Mesendoderm (in vitro differentiated cells): ENCODE data around the gene DCAF10.

Experiments
- DNase-seq: peaks from one replicate; pipeline ENCODE4 v3.0.0; 2013
- H2AK5ac ChIP-seq: 2 replicates; pipeline ENCODE4 v1.6.1; 2013; ENCODE audit warnings: low read length, inconsistent platforms
- H2BK120ac ChIP-seq: 2 replicates; pipeline ENCODE4 v1.6.1; 2013; ENCODE audit warnings: low read depth, mild to moderate bottlenecking, low read length, moderate library complexity, mixed read lengths
- H2BK15ac ChIP-seq: replicated peaks from 2 replicates; pipeline ENCODE4 v1.6.1; 2013; ENCODE audit warnings: low read depth, mild to moderate bottlenecking, moderate library complexity
- H2BK5ac ChIP-seq: 2 replicates; pipeline ENCODE4 v1.6.1; 2013; ENCODE audit warnings: low read length, inconsistent platforms
- H3K18ac ChIP-seq: 2 replicates; pipeline ENCODE4 v1.6.1; 2013; ENCODE audit warnings: mild to moderate bottlenecking, low read length, mixed read lengths
- H3K23ac ChIP-seq: one replicate; pipeline ENCODE4 v1.6.1; 2013; ENCODE audit warnings: low read length
- H3K27ac ChIP-seq: 2 replicates; pipeline ENCODE4 v1.5.1; 2013; ENCODE audit warnings: low read depth, mild to moderate bottlenecking, inconsistent platforms, low read length, moderate library complexity
- H3K27me3 ChIP-seq: 2 replicates; pipeline ENCODE4 v1.6.1; 2013; ENCODE audit warnings: low read length, control low read depth, mild to moderate bottlenecking, inconsistent platforms; ENCODE audit not compliant: insufficient read depth, poor library complexity
- H3K36me3 ChIP-seq: 2 replicates; pipeline ENCODE4 v1.6.1; 2013; ENCODE audit warnings: low read length, inconsistent platforms; ENCODE audit not compliant: control insufficient read depth, insufficient read depth
- H3K4ac ChIP-seq: one replicate; pipeline ENCODE4 v1.6.1; 2013; ENCODE audit warnings: low read depth, mild to moderate bottlenecking, low read length, moderate library complexity
- H3K4me1 ChIP-seq: 2 replicates; pipeline ENCODE4 v1.6.1; 2013; ENCODE audit warnings: low read depth, low read length, inconsistent platforms; ENCODE audit not compliant: control insufficient read depth
- H3K4me2 ChIP-seq: 2 replicates; pipeline ENCODE4 v1.6.1; 2013; ENCODE audit warnings: low read length
- H3K4me3 ChIP-seq: 2 replicates; pipeline ENCODE4 v1.5.1; 2013; ENCODE audit warnings: mild to moderate bottlenecking, low read length
- H3K56ac ChIP-seq: one replicate; pipeline ENCODE4 v1.6.1; 2013; ENCODE audit warnings: low read length
- H3K79me1 ChIP-seq: 2 replicates; pipeline ENCODE4 v1.6.1; 2013; ENCODE audit warnings: low read length, inconsistent platforms
- H3K79me2 ChIP-seq: 2 replicates; pipeline ENCODE4 v1.6.1; 2013; ENCODE audit warnings: mild to moderate bottlenecking, low read length; ENCODE audit not compliant: control insufficient read depth, insufficient read depth
- H3K9ac ChIP-seq: 2 replicates; pipeline ENCODE4 v1.6.1; 2013; ENCODE audit warnings: low read length, inconsistent platforms
- H4K5ac ChIP-seq: one replicate; pipeline ENCODE4 v1.6.1; 2013; ENCODE audit warnings: low read length
- H4K8ac ChIP-seq: one replicate; pipeline ENCODE4 v1.6.1; 2013; ENCODE audit warnings: low read depth, mild to moderate bottlenecking, control low read depth, low read length, moderate library complexity
- WGBS: extraction: QIAGEN DNeasy Blood & Tissue Kit; methylation state at CpG from one replicate; pipeline ENCODE4 v1.1.7; 2013; ENCODE audit warnings: low lambda C conversion rate, missing lambda C conversion rate; ENCODE audit not compliant: insufficient coverage; ENCODE audit errors: extremely low coverage; 5-methylcytosine and 5-hydroxymethylcytosine counted together

The DCAF10 gene

DNA sequence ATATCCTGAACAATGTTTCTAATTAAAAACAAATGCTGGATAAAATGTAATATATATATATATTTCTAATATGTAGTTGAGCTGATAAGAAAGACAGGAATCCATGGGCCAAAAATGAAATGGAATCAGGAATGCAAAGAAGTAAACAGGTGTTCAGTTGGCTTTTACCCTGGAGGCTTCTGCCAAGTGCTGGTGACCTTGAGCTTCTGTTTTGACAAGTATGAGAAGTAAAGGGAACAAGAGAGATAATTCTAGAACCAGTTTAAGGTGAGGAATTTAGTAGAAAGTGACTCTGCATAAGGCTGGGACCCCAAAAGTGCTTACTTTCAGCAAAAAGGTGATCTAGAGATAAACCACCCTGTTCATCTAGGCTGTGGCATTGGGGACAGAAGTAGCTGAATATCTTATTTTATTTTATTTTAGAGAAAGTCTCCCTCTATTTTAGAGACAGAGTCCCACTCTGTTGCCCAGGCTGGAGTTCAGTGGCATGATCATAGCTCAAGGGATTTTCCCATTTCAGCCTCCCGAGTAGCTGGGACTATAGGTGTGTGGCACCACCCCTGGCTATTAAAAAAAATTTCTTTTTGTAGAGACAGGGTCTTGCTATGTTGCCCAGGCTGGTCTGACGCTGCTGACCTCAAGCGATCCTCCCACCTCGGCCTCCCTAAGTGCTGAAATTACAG lies 27.0 kb downstream of the DCAF10 start:
- no CpG with 5 or more reads among the region's 4 CpGs for WGBS
- no peaks in the 10 kb centered on the region for H3K27me3 ChIP-seq

GRCh38 chr9:37835821-37836220 lies 35.2 kb downstream of the DCAF10 start:
- Histone ChIP-seq H2AK5ac (no peak overlapping the region), H3K27me3 (no peaks in the 10 kb centered on the region), H3K4me2 (no peak overlapping the region), H4K5ac (no peak overlapping the region), H3K23ac (no peak overlapping the region), H2BK120ac (no peak overlapping the region), H2BK15ac (no peak overlapping the region), H3K79me1 (no peaks in the 10 kb centered on the region), H3K4me1 (no peaks in the 10 kb centered on the region), H3K79me2 (no peaks in the 10 kb centered on the region), H3K36me3 (no peaks in the 10 kb centered on the region), H3K4ac (no peak overlapping the region), H3K9ac (no peak overlapping the region), H3K27ac (no peak overlapping the region), H2BK5ac (no peak overlapping the region), H4K8ac (no peak overlapping the region), H3K56ac (no peak overlapping the region), H3K18ac (no peak overlapping the region), H3K4me3 (no peak overlapping the region)
- DNase-seq = no peak
- WGBS = no CpG with 5 or more reads among the region's 13 CpGs

More for the DNA sequence above, 27.0 kb downstream of the DCAF10 start:
- Histone ChIP-seq H4K5ac (no peak overlapping the region), H3K18ac (no peak overlapping the region), H3K36me3 (no peaks in the 10 kb centered on the region), H3K79me2 (no peaks in the 10 kb centered on the region), H3K79me1 (no peaks in the 10 kb centered on the region), H2BK5ac (no peak overlapping the region), H3K4me2 (no peak overlapping the region), H3K23ac (no peak overlapping the region), H3K9ac (no peak overlapping the region), H4K8ac (no peak overlapping the region), H3K4me1 (no peaks in the 10 kb centered on the region), H2BK15ac (no peak overlapping the region), H3K27ac (no peak overlapping the region), H3K56ac (no peak overlapping the region), H3K4ac (no peak overlapping the region), H3K4me3 (no peak overlapping the region), H2BK120ac (no peak overlapping the region), H2AK5ac (no peak overlapping the region)
- DNase-seq = no peak

GRCh38 chr9:37836386-37836785 lies 35.8 kb downstream of the DCAF10 start:
- no peak overlapping the region for H2BK15ac ChIP-seq
- no CpG with 5 or more reads among the region's 2 CpGs for WGBS
- H3K56ac ChIP-seq = no peak overlapping the region
- no peak overlapping the region for H3K9ac ChIP-seq
- H3K27me3 ChIP-seq = no peaks in the 10 kb centered on the region
- no peak overlapping the region for H3K23ac ChIP-seq
- no peak overlapping the region for H3K18ac ChIP-seq
- no peaks in the 10 kb centered on the region for H3K4me1 ChIP-seq
- no peaks in the 10 kb centered on the region for H3K79me1 ChIP-seq
- H3K27ac ChIP-seq = no peak overlapping the region
- H3K36me3 ChIP-seq = no peaks in the 10 kb centered on the region
- H4K8ac ChIP-seq = no peak overlapping the region
- DNase-seq = no peak
- H3K79me2 ChIP-seq = no peaks in the 10 kb centered on the region
- H3K4me2 ChIP-seq = no peak overlapping the region
- no peak overlapping the region for H3K4ac ChIP-seq
- H3K4me3 ChIP-seq = no peak overlapping the region
- H4K5ac ChIP-seq = no peak overlapping the region
- H2BK120ac ChIP-seq = no peak overlapping the region
- no peak overlapping the region for H2BK5ac ChIP-seq
- no peak overlapping the region for H2AK5ac ChIP-seq

DNA sequence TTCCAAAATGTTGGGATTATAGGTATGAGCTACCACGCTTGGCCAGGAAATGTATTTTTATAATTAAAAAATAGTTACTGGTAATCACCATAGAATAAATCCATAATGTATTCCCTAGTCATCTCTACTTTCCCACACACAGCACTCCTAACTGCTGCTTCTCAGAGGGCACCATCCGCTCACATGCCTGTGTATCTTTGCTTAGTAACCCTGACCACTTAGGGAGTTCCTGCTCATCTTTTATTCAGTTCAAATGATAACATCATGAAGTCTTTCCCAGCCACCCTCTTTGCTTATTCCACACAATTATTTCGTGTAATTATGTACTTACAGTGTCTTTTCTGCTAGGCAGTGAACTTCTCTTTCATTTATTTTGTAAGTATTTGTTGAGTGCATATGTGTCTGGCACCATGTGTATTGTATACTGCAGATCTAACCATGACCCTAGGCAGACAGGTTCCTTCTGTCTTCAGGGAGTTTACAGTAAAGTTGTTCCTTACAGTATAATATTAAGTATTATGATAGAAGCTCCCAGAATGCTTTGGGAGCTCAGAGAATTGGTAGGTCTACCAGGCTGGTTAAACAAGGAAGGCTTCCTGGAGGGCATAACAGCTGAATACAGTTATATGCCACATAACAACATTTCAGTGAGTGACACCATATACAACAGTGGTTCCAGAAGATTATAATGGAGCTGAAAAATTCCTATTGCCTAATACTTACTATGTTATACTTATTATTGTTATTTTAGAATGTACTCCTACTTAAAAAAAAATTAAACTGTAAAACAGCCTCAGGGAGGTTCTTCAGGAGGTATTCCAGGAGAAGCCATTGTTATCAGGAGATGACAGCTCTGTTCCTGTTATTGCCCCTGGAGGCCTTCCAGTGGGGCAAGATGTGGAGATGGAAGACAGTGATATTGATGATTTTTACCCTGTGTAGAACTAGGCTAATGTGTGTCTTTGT lies 39.2 kb downstream of the DCAF10 start:
- H4K8ac ChIP-seq = no peak overlapping the region
- H3K18ac ChIP-seq = no peak overlapping the region
- DNase-seq = no peak
- H3K23ac ChIP-seq = no peak overlapping the region
- no peak overlapping the region for H4K5ac ChIP-seq
- no peaks in the 10 kb centered on the region for H3K36me3 ChIP-seq
- no peak overlapping the region for H3K4ac ChIP-seq
- no peak overlapping the region for H3K4me2 ChIP-seq
- no peak overlapping the region for H3K27ac ChIP-seq
- H3K79me1 ChIP-seq = no peaks in the 10 kb centered on the region
- no peak overlapping the region for H3K56ac ChIP-seq
- H2BK15ac ChIP-seq = no peak overlapping the region
- H2BK120ac ChIP-seq = no peak overlapping the region
- no peaks in the 10 kb centered on the region for H3K4me1 ChIP-seq
- H2BK5ac ChIP-seq = no peak overlapping the region
- no peaks in the 10 kb centered on the region for H3K27me3 ChIP-seq
- no CpG with 5 or more reads among the region's 3 CpGs for WGBS
- H3K9ac ChIP-seq = no peak overlapping the region
- no peak overlapping the region for H3K4me3 ChIP-seq
- no peaks in the 10 kb centered on the region for H3K79me2 ChIP-seq
- no peak overlapping the region for H2AK5ac ChIP-seq

- Histone ChIP-seq H3K27me3 (no peaks in the 10 kb centered on the region), H3K79me1 (no peaks in the 10 kb centered on the region), H3K79me2 (no peaks in the 10 kb centered on the region), H2BK5ac (no peak overlapping the region), H3K36me3 (no peaks in the 10 kb centered on the region), H3K4me3 (no peak overlapping the region), H3K56ac (no peak overlapping the region), H2AK5ac (no peak overlapping the region), H3K4me1 (no peaks in the 10 kb centered on the region), H4K5ac (no peak overlapping the region), H3K18ac (no peak overlapping the region), H4K8ac (no peak overlapping the region), H2BK120ac (no peak overlapping the region), H3K4ac (no peak overlapping the region), H3K27ac (no peak overlapping the region), H3K4me2 (no peak overlapping the region), H3K9ac (no peak overlapping the region), H2BK15ac (no peak overlapping the region), H3K23ac (no peak overlapping the region)
- DNase-seq = no peak
- 100% methylated on average over 1 of the region's 4 CpGs for WGBS
Observed at GRCh38 chr9:37840560-37841194, 40.1 kb downstream of the DCAF10 start.
